GM21576 (cell line): Measurements from ENCODE around the gene CDC6.
"Not testable (repeated sequence)": the region's sequence is repeated elsewhere in the genome, so short reads cannot be mapped to it uniquely, and the experiment has no call there.

Source experiments
- ATAC-seq: cut with Tn5 transposase; IDR thresholded peaks from one replicate; pipeline ENCODE4 v1.9.1; 2021; ENCODE audit warnings: mild to moderate bottlenecking, moderate library complexity; ENCODE audit not compliant: unreplicated experiment

CDC6 gene

GRCh38 chr17:40286473-40286872, 1.2 kb upstream of the CDC6 start:
- ATAC-seq, result no peak

GRCh38 chr17:40287159-40287493, 553 bp upstream of the CDC6 start:
- ATAC-seq, result no peak

GRCh38 chr17:40290629-40291280, 3.1 kb downstream of the CDC6 start:
- no peak for ATAC-seq

- ATAC-seq, result no peak
Observed at GRCh38 chr17:40291281-40291664, 3.6 kb downstream of the CDC6 start.

- no peak for ATAC-seq
Observed at GRCh38 chr17:40293363-40293762, 5.7 kb downstream of the CDC6 start.

GRCh38 chr17:40295488-40296436, 8.1 kb downstream of the CDC6 start:
- ATAC-seq, result no peak

- no peak for ATAC-seq
Observed at GRCh38 chr17:40297511-40297910, 9.8 kb downstream of the CDC6 start.

GRCh38 chr17:40298726-40299125, 11.0 kb downstream of the CDC6 start:
- ATAC-seq, result no peak

GRCh38 chr17:40299159-40299757, 11.6 kb downstream of the CDC6 start:
- not testable (repeated sequence) for ATAC-seq

- no peak for ATAC-seq
Observed at GRCh38 chr17:40301315-40301714, 13.6 kb downstream of the CDC6 start.

GRCh38 chr17:40303009-40303657, 15.5 kb downstream of the CDC6 start:
- ATAC-seq, result no peak

- no peak for ATAC-seq
Observed at GRCh38 chr17:40303708-40304551, 16.3 kb downstream of the CDC6 start.

- ATAC-seq, result not testable (repeated sequence)
Observed at GRCh38 chr17:40304552-40304863, 16.8 kb downstream of the CDC6 start.

- not testable (repeated sequence) for ATAC-seq
Observed at GRCh38 chr17:40304866-40305265, 17.2 kb downstream of the CDC6 start.

GRCh38 chr17:40306395-40306794, 18.7 kb downstream of the CDC6 start:
- no peak for ATAC-seq

- ATAC-seq, result no peak
Observed at GRCh38 chr17:40307001-40307730, 19.5 kb downstream of the CDC6 start.

- no peak for ATAC-seq
Observed at GRCh38 chr17:40307740-40308239, 20.1 kb downstream of the CDC6 start.

- ATAC-seq, result no peak
Observed at GRCh38 chr17:40309031-40309948, 21.6 kb downstream of the CDC6 start, which contains the start of gene RARA. Gene RARA, plus strand, starts transcription at chr17:40309180. Its CDS starts 22,039 bp downstream, at chr17:40331219.
